Measurements from ENCODE around the gene ATP2C2.

DNA sequence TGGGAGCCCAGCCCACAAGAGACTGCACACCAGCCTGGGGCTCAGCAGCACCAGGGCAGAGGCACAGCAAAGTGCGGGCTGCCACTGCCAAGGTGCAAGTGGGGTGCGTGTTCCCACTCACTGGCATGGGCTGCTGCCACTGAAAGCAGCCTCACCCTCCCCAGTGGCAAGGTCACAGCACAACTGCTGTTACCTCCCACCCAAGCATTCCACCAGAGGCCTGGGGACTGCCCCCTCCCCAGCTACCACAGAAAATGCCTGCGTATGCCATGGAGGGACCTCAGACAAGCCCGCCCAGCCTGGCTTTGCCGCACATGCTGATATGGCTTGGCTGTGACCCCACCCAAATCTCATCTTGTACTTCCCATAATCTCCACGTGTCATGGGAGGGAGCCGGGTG, 103.0 kb downstream of the ATP2C2 start:
- TF ChIP-seq, protein P1, sequence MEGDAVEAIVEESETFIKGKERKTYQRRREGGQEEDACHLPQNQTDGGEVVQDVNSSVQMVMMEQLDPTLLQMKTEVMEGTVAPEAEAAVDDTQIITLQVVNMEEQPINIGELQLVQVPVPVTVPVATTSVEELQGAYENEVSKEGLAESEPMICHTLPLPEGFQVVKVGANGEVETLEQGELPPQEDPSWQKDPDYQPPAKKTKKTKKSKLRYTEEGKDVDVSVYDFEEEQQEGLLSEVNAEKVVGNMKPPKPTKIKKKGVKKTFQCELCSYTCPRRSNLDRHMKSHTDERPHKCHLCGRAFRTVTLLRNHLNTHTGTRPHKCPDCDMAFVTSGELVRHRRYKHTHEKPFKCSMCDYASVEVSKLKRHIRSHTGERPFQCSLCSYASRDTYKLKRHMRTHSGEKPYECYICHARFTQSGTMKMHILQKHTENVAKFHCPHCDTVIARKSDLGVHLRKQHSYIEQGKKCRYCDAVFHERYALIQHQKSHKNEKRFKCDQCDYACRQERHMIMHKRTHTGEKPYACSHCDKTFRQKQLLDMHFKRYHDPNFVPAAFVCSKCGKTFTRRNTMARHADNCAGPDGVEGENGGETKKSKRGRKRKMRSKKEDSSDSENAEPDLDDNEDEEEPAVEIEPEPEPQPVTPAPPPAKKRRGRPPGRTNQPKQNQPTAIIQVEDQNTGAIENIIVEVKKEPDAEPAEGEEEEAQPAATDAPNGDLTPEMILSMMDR (conservative IDR thresholded peaks at IDR 0.05 in 1 of 2, IDR thresholded peaks at IDR 0.05 in 1 of 2; ENCODE audit: low read depth in 1 of 2, low read length in 2 of 2): no peak
- TF ChIP-seq EZH2 (IDR thresholded peaks at IDR 0.05; ENCODE audit: low read length, missing control alignments): no peak

Measured in fibroblast of lung (primary cell).